HepG2 (cell line): ENCODE measurements around the gene KIAA0232. TPM values are rescaled to one million over a fixed set of nuclear protein-coding genes. Genes with fewer than 3 reads are reported as not detected.

ENCODE experiments used
- ARNT ChIP-seq: fragments of 450-650 bp; IDR thresholded peaks from 2 replicates; pipeline ENCODE4 v1.6.1; 2017
- CC2D1A ChIP-seq: sonication (generic); formaldehyde crosslinking; IDR thresholded peaks from 2 replicates; pipeline ENCODE4 v1.8.1; 2023; ENCODE audit warnings: mild to moderate bottlenecking, missing genetic modification reagents
- EZH2 ChIP-seq: conservative IDR thresholded peaks from 2 replicates; pipeline ENCODE4 v1.6.1; 2012; ENCODE audit warnings: mild to moderate bottlenecking, low read depth, low read length, moderate library complexity
- FOXC1 ChIP-seq: sonication (generic); formaldehyde crosslinking; IDR thresholded peaks from 2 replicates; pipeline ENCODE4 v1.8.0; 2022; ENCODE audit warnings: mild to moderate bottlenecking, missing genetic modification reagents, borderline replicate concordance
- KLF13 ChIP-seq: sonication (generic); formaldehyde crosslinking; IDR thresholded peaks from 2 replicates; pipeline ENCODE4 v1.4.0; 2020; ENCODE audit warnings: mild to moderate bottlenecking, missing genetic modification reagents
- NCOA1 ChIP-seq: sonication (generic); formaldehyde crosslinking; IDR thresholded peaks from 2 replicates; pipeline ENCODE4 v1.9.0; 2021; ENCODE audit warnings: missing genetic modification reagents
- NFIC ChIP-seq: IDR thresholded peaks from 2 replicates; pipeline ENCODE4 v1.6.1; 2012; ENCODE audit warnings: mild to moderate bottlenecking, low read length, inconsistent platforms
- RXRA ChIP-seq: sonication (generic); formaldehyde crosslinking; IDR thresholded peaks from 2 replicates; pipeline ENCODE4 v1.5.1; 2020; ENCODE audit warnings: missing genetic modification reagents
- RXRB ChIP-seq: IDR thresholded peaks from 2 replicates; pipeline ENCODE4 v1.6.1; 2016; ENCODE audit warnings: borderline replicate concordance, missing genetic modification reagents, missing compliant biosample characterization
- SATB2 ChIP-seq: sonication (generic); formaldehyde crosslinking; IDR thresholded peaks from 2 replicates; pipeline ENCODE4 v1.5.0; 2020; ENCODE audit warnings: missing genetic modification reagents
- SIX1 ChIP-seq: sonication (generic); formaldehyde crosslinking; IDR thresholded peaks from 2 replicates; pipeline ENCODE4 v1.4.0; 2020; ENCODE audit warnings: missing genetic modification reagents, borderline replicate concordance
- ZNF274 ChIP-seq: sonication (generic); formaldehyde crosslinking; IDR thresholded peaks from 2 replicates; pipeline ENCODE4 v1.5.1; 2020; ENCODE audit warnings: mild to moderate bottlenecking, missing genetic modification reagents
- ZNF670 ChIP-seq: sonication (generic); formaldehyde crosslinking; IDR thresholded peaks from 2 replicates; pipeline ENCODE4 v1.8.0; 2022; ENCODE audit warnings: mild to moderate bottlenecking, missing genetic modification reagents, borderline replicate concordance
- ZNF775 ChIP-seq: sonication (generic); formaldehyde crosslinking; IDR thresholded peaks from 2 replicates; pipeline ENCODE4 v1.4.0; 2020; ENCODE audit warnings: missing genetic modification reagents, mild to moderate bottlenecking, moderate library complexity, borderline replicate concordance
- ZNF792 ChIP-seq: IDR thresholded peaks from 2 replicates; pipeline ENCODE4 v1.6.1; 2016
- ZNF83 ChIP-seq: sonication (generic); formaldehyde crosslinking; IDR thresholded peaks from 2 replicates; pipeline ENCODE4 v1.4.0; 2020; ENCODE audit warnings: missing genetic modification reagents, mild to moderate bottlenecking, borderline replicate concordance
- polyA plus RNA-seq, 8 experiments: library from polyadenylated mRNA; depleted of rRNA in 3 of 8; stranded (reverse) in 7 of 8; unstranded in 1 of 8; fragments of >200 nt; fragmentation: Illumina TruSeq in 4 of 8; extraction: Trizol in 4 of 8; gene quantifications; 2 replicates each; pipeline versions ENCODE4 v1.2.1 to v1.2.3, GENCODE V29; 2011 to 2016; ENCODE audit warnings: low read depth in 4 of 8, missing spikeins in 1 of 8, mixed read lengths in 1 of 8; ENCODE audit not compliant: insufficient read depth in 1 of 8
- total RNA-seq, 5 experiments: library from RNA; depleted of rRNA; stranded (reverse); fragments of >200 nt; fragmentation: Illumina TruSeq; extraction: Trizol; gene quantifications; 2 replicates each; pipeline ENCODE4 v1.2.3, GENCODE V29; 2016; ENCODE audit warnings: low read depth in 1 of 5
- TF ChIP-seq, protein P1 (sequence below): sonication (generic); formaldehyde crosslinking; IDR thresholded peaks from 2 replicates; pipeline ENCODE4 v1.4.0; 2020; ENCODE audit warnings: missing genetic modification reagents
- TF ChIP-seq, protein P2 (sequence below): sonication (generic); formaldehyde crosslinking; IDR thresholded peaks from 2 replicates; pipeline ENCODE4 v1.9.0; 2021; ENCODE audit warnings: mild to moderate bottlenecking, missing genetic modification reagents
- TF ChIP-seq, protein P3 (sequence below): sonication (generic); formaldehyde crosslinking; IDR thresholded peaks from 2 replicates; pipeline ENCODE4 v1.4.0; 2020; ENCODE audit warnings: missing genetic modification reagents

KIAA0232 gene
- total and polyA plus RNA-seq, 2 of the 13 experiments (the other 11 are each of a cell fraction or from before 2014, with no cell fraction given) = 7.8 to 17.1 TPM

DNA sequence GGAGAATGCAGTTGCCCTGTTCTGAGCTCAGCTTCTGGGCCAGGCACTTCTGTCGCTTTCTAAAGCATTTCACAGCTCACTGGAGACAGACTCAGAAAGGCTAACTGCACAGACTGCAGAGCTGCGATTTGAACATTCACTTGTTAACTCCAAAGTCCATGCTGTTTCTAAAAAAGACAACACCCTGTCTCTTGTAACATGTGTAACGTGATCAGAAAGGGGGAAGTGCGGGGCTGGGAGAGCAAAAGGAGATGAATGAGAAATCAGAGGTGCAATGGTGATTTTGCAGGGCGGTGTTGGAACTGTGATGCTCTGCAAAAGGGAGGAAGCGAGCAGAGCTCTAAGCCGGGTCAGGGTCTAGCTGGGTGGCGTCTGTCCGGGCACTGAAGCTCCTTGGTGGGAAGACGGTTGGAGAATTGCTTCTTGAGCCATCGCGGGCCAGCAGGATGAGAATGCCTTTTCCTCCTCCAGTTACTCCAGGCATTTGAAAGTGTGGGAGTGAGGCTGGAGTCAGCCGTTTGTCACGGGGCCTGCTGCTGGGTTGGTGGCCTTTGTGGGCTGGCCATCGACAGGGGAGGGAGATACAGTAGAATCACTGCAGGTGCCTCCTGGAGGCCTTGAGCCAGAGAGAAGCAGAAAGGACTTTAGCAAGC lies 147.4 kb downstream of the KIAA0232 start (continued):
- TF ChIP-seq SIX1 (CRISPR knock-in tag) (peak; percentile 88), ARNT (no peak), ZNF775 (CRISPR knock-in tag) (no peak), ZNF274 (no peak), SATB2 (CRISPR knock-in tag) (no peak), ZNF670 (no peak), RXRB (CRISPR knock-in tag) (0 out of 2 replicates have a peak, but pooled peaks have one; percentile 34), EZH2 (no peak), CC2D1A (CRISPR knock-in tag) (no peak), ZNF83 (CRISPR knock-in tag) (no peak), KLF13 (no peak), NCOA1 (no peak), ZNF792 (peak; percentile 63; the same call in 1 of the 2 replicates), RXRA (CRISPR knock-in tag) (no peak), NFIC (no peak), FOXC1 (no peak)
- TF ChIP-seq, protein P1, sequence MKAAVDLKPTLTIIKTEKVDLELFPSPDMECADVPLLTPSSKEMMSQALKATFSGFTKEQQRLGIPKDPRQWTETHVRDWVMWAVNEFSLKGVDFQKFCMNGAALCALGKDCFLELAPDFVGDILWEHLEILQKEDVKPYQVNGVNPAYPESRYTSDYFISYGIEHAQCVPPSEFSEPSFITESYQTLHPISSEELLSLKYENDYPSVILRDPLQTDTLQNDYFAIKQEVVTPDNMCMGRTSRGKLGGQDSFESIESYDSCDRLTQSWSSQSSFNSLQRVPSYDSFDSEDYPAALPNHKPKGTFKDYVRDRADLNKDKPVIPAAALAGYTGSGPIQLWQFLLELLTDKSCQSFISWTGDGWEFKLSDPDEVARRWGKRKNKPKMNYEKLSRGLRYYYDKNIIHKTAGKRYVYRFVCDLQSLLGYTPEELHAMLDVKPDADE (CRISPR knock-in tag) = no peak
- TF ChIP-seq, protein P2, sequence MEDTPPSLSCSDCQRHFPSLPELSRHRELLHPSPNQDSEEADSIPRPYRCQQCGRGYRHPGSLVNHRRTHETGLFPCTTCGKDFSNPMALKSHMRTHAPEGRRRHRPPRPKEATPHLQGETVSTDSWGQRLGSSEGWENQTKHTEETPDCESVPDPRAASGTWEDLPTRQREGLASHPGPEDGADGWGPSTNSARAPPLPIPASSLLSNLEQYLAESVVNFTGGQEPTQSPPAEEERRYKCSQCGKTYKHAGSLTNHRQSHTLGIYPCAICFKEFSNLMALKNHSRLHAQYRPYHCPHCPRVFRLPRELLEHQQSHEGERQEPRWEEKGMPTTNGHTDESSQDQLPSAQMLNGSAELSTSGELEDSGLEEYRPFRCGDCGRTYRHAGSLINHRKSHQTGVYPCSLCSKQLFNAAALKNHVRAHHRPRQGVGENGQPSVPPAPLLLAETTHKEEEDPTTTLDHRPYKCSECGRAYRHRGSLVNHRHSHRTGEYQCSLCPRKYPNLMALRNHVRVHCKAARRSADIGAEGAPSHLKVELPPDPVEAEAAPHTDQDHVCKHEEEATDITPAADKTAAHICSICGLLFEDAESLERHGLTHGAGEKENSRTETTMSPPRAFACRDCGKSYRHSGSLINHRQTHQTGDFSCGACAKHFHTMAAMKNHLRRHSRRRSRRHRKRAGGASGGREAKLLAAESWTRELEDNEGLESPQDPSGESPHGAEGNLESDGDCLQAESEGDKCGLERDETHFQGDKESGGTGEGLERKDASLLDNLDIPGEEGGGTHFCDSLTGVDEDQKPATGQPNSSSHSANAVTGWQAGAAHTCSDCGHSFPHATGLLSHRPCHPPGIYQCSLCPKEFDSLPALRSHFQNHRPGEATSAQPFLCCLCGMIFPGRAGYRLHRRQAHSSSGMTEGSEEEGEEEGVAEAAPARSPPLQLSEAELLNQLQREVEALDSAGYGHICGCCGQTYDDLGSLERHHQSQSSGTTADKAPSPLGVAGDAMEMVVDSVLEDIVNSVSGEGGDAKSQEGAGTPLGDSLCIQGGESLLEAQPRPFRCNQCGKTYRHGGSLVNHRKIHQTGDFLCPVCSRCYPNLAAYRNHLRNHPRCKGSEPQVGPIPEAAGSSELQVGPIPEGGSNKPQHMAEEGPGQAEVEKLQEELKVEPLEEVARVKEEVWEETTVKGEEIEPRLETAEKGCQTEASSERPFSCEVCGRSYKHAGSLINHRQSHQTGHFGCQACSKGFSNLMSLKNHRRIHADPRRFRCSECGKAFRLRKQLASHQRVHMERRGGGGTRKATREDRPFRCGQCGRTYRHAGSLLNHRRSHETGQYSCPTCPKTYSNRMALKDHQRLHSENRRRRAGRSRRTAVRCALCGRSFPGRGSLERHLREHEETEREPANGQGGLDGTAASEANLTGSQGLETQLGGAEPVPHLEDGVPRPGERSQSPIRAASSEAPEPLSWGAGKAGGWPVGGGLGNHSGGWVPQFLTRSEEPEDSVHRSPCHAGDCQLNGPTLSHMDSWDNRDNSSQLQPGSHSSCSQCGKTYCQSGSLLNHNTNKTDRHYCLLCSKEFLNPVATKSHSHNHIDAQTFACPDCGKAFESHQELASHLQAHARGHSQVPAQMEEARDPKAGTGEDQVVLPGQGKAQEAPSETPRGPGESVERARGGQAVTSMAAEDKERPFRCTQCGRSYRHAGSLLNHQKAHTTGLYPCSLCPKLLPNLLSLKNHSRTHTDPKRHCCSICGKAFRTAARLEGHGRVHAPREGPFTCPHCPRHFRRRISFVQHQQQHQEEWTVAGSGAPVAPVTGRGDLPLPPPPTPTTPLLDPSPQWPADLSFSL (CRISPR knock-in tag) = no peak
- TF ChIP-seq, protein P3, sequence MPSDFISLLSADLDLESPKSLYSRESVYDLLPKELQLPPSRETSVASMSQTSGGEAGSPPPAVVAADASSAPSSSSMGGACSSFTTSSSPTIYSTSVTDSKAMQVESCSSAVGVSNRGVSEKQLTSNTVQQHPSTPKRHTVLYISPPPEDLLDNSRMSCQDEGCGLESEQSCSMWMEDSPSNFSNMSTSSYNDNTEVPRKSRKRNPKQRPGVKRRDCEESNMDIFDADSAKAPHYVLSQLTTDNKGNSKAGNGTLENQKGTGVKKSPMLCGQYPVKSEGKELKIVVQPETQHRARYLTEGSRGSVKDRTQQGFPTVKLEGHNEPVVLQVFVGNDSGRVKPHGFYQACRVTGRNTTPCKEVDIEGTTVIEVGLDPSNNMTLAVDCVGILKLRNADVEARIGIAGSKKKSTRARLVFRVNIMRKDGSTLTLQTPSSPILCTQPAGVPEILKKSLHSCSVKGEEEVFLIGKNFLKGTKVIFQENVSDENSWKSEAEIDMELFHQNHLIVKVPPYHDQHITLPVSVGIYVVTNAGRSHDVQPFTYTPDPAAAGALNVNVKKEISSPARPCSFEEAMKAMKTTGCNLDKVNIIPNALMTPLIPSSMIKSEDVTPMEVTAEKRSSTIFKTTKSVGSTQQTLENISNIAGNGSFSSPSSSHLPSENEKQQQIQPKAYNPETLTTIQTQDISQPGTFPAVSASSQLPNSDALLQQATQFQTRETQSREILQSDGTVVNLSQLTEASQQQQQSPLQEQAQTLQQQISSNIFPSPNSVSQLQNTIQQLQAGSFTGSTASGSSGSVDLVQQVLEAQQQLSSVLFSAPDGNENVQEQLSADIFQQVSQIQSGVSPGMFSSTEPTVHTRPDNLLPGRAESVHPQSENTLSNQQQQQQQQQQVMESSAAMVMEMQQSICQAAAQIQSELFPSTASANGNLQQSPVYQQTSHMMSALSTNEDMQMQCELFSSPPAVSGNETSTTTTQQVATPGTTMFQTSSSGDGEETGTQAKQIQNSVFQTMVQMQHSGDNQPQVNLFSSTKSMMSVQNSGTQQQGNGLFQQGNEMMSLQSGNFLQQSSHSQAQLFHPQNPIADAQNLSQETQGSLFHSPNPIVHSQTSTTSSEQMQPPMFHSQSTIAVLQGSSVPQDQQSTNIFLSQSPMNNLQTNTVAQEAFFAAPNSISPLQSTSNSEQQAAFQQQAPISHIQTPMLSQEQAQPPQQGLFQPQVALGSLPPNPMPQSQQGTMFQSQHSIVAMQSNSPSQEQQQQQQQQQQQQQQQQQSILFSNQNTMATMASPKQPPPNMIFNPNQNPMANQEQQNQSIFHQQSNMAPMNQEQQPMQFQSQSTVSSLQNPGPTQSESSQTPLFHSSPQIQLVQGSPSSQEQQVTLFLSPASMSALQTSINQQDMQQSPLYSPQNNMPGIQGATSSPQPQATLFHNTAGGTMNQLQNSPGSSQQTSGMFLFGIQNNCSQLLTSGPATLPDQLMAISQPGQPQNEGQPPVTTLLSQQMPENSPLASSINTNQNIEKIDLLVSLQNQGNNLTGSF (CRISPR knock-in tag) = no peak
